ENCODE measurements around the gene CENPP.

DNA sequence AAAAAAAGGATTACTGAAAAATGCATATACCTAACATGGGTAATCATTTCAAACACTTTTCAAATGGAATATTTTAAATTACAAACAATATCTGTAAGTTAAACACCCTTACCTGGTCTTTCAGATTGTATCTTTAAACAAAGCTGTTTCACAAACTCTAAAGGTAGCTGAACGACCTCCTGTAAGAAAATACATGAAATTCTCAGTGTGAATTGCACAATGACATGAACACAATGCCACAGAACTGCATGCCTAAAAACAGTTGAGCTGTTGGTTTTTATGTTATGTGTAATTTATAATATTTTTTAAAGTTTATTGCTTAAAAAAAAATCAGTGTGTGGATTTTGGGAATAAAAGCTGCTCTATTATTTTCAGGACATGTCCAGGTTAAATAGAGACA lies 326.7 kb downstream of the CENPP start:
- no peak for TF ChIP-seq CTCF (IDR thresholded peaks at IDR 0.05)
- TF ChIP-seq POLR2A (IDR thresholded peaks at IDR 0.05), result no peak
- no peak for TF ChIP-seq POLR2AphosphoS5 (IDR thresholded peaks at IDR 0.05)

Measured in transverse colon (tissue), 4 donors.